ENCODE measurements around the gene TRPM7. TPM values are rescaled to one million over a fixed set of nuclear protein-coding genes. Genes with fewer than 3 reads are reported as not detected.

Gene TRPM7
- total and polyA plus RNA-seq, 4 donors = 6.3 to 81.1 (median 24.0) TPM

DNA sequence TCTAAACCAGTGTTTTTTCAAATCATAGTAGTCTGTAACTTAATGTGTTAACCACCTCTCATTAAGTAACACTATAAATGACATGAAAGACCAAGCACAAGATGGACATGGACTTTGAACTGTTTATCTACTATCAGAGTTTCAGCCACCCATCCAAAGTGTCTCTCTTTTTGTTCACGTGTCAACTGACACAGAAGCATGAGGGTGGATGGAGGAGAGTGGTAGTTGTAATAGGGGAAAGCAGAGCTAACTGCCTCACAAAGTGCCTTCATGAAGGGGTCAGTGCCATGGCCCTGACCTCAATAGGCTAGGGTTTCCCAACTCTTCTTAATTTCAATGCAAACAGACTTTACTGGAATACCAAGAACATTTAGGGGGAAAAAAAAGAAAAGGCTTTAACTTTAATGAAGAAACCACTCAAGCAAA is 32.1 kb upstream of the TRPM7 start:
- no peaks in the 10 kb centered on the region for H3K9me3 ChIP-seq (ENCODE audit: control insufficient read depth in 4 of 4, low read length in 3 of 4)
- DNase-seq (ENCODE audit: low spot score) = peak; percentile 38
- no peak overlapping the region for H3K4me3 ChIP-seq (ENCODE audit: low read depth in 1 of 3, low read length in 3 of 3)
- TF ChIP-seq SP1 (IDR thresholded peaks at IDR 0.05) (peak; percentile 98), RXRA (IDR thresholded peaks at IDR 0.05) (peak; percentile 97), NR2F2 (IDR thresholded peaks at IDR 0.05) (peak; percentile 90), YY1 (IDR thresholded peaks at IDR 0.05) (peak; percentile 90), GABPA (IDR thresholded peaks at IDR 0.05 in 1 of 2, conservative IDR thresholded peaks at IDR 0.05 in 1 of 2) (peak in 1 of 2 donors; percentile 55), EGR1 (IDR thresholded peaks at IDR 0.05; ENCODE audit: low read depth in 2 of 2) (peak in 1 of 2 donors; percentile 48), FOXA2 (IDR thresholded peaks at IDR 0.05) (peak; percentile 80), RAD21 (IDR thresholded peaks at IDR 0.05) (peak; percentile 58 to 66), FOXA1 (IDR thresholded peaks at IDR 0.05) (peak; percentile 86), TAF1 (conservative IDR thresholded peaks at IDR 0.05) (no peak), HNF4A (conservative IDR thresholded peaks at IDR 0.05) (peak; percentile 97 to 98), HNF4G (IDR thresholded peaks at IDR 0.05) (peak; percentile 87), JUND (IDR thresholded peaks at IDR 0.05) (peak; percentile 86 to 88)
- TF ChIP-seq, protein P1, sequence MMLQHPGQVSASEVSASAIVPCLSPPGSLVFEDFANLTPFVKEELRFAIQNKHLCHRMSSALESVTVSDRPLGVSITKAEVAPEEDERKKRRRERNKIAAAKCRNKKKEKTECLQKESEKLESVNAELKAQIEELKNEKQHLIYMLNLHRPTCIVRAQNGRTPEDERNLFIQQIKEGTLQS (IDR thresholded peaks at IDR 0.05) = peak; percentile 47
- TF ChIP-seq, protein P2, sequence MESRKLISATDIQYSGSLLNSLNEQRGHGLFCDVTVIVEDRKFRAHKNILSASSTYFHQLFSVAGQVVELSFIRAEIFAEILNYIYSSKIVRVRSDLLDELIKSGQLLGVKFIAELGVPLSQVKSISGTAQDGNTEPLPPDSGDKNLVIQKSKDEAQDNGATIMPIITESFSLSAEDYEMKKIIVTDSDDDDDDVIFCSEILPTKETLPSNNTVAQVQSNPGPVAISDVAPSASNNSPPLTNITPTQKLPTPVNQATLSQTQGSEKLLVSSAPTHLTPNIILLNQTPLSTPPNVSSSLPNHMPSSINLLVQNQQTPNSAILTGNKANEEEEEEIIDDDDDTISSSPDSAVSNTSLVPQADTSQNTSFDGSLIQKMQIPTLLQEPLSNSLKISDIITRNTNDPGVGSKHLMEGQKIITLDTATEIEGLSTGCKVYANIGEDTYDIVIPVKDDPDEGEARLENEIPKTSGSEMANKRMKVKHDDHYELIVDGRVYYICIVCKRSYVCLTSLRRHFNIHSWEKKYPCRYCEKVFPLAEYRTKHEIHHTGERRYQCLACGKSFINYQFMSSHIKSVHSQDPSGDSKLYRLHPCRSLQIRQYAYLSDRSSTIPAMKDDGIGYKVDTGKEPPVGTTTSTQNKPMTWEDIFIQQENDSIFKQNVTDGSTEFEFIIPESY (IDR thresholded peaks at IDR 0.05) = peak; percentile 90
- TF ChIP-seq, protein P3, sequence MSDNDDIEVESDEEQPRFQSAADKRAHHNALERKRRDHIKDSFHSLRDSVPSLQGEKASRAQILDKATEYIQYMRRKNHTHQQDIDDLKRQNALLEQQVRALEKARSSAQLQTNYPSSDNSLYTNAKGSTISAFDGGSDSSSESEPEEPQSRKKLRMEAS (IDR thresholded peaks at IDR 0.05) = peak; percentile 90
- TF ChIP-seq, protein P4, sequence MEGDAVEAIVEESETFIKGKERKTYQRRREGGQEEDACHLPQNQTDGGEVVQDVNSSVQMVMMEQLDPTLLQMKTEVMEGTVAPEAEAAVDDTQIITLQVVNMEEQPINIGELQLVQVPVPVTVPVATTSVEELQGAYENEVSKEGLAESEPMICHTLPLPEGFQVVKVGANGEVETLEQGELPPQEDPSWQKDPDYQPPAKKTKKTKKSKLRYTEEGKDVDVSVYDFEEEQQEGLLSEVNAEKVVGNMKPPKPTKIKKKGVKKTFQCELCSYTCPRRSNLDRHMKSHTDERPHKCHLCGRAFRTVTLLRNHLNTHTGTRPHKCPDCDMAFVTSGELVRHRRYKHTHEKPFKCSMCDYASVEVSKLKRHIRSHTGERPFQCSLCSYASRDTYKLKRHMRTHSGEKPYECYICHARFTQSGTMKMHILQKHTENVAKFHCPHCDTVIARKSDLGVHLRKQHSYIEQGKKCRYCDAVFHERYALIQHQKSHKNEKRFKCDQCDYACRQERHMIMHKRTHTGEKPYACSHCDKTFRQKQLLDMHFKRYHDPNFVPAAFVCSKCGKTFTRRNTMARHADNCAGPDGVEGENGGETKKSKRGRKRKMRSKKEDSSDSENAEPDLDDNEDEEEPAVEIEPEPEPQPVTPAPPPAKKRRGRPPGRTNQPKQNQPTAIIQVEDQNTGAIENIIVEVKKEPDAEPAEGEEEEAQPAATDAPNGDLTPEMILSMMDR (IDR thresholded peaks at IDR 0.05; ENCODE audit: low read depth, low read length, missing input control) = no peak
- TF ChIP-seq, protein P5, sequence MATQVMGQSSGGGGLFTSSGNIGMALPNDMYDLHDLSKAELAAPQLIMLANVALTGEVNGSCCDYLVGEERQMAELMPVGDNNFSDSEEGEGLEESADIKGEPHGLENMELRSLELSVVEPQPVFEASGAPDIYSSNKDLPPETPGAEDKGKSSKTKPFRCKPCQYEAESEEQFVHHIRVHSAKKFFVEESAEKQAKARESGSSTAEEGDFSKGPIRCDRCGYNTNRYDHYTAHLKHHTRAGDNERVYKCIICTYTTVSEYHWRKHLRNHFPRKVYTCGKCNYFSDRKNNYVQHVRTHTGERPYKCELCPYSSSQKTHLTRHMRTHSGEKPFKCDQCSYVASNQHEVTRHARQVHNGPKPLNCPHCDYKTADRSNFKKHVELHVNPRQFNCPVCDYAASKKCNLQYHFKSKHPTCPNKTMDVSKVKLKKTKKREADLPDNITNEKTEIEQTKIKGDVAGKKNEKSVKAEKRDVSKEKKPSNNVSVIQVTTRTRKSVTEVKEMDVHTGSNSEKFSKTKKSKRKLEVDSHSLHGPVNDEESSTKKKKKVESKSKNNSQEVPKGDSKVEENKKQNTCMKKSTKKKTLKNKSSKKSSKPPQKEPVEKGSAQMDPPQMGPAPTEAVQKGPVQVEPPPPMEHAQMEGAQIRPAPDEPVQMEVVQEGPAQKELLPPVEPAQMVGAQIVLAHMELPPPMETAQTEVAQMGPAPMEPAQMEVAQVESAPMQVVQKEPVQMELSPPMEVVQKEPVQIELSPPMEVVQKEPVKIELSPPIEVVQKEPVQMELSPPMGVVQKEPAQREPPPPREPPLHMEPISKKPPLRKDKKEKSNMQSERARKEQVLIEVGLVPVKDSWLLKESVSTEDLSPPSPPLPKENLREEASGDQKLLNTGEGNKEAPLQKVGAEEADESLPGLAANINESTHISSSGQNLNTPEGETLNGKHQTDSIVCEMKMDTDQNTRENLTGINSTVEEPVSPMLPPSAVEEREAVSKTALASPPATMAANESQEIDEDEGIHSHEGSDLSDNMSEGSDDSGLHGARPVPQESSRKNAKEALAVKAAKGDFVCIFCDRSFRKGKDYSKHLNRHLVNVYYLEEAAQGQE (IDR thresholded peaks at IDR 0.05) = peak; percentile 82
- H3K27me3 ChIP-seq (ENCODE audit: control insufficient read depth in 4 of 4, insufficient read depth in 4 of 4, low read length in 3 of 4) = no peaks in the 10 kb centered on the region
- 35% methylated on average over 1 of the region's 1 CpG for WGBS
- peaks cover 1 to 11% (median 5%) of the 10 kb centered on the region in 4 donors for H3K36me3 ChIP-seq (ENCODE audit: control insufficient read depth in 4 of 4, insufficient read depth in 3 of 4, low read depth in 1 of 4, low read length in 3 of 4)
- no peak overlapping the region for H3K9ac ChIP-seq (ENCODE audit: low read depth in 1 of 2, low read length in 2 of 2)
- peak overlapping the region; percentile 61 to 74 for H3K27ac ChIP-seq (ENCODE audit: low read depth in 1 of 2, low read length in 2 of 2)
- peaks cover 0 to 10% (median 4%) of the 10 kb centered on the region in 4 donors for H3K4me1 ChIP-seq (ENCODE audit: control insufficient read depth in 4 of 4, insufficient read depth in 4 of 4, low read length in 3 of 4)

Data from liver (tissue), 9 donors.